ENCODE measurements around the gene CCDC141.

- TF ChIP-seq GATA2 (IDR thresholded peaks at IDR 0.05; ENCODE audit: low read depth, low read length) (no peak), GATA3 (IDR thresholded peaks at IDR 0.05; ENCODE audit: low read depth, low read length) (no peak)
Measured at GRCh38 chr2:178990533-178991241, 59.2 kb downstream of the CCDC141 start.

Measured in SH-SY5Y (cell line).